IMR-90 (cell line): Measurements from ENCODE around the gene SRGN. TPM values are rescaled to one million over a fixed set of nuclear protein-coding genes. Genes with fewer than 3 reads are reported as not detected.

Experiments
- ATAC-seq: fragments of 200-7000 bp; cut with Tn5 transposase; 2 replicates; pipeline ENCODE4 v1.9.1; 2020; ENCODE audit warnings: low read depth, mild to moderate bottlenecking, moderate library complexity
- BruUV-seq: library from RNA; stranded (reverse); fragments of 400-500 nt; replicated peaks from 2 replicates; lab custom pipeline; 2021; lab: Mats Ljungman, UMichigan
- CTCF ChIA-PET: fragments of 300-600 bp; formaldehyde crosslinking; extraction: SDS; loops from one replicate; lab custom pipeline; 2021; ENCODE audit warnings: antibody characterized with exemption; lab: Yijun Ruan, JAX
- POLR2A ChIA-PET: fragments of 300-600 bp; sonication (Branson Sonifier 250); formaldehyde crosslinking; loops from one replicate; lab custom pipeline; 2022; ENCODE audit warnings: antibody characterized with exemption; ENCODE audit not compliant: unreplicated experiment; lab: Charles Lee
- DNase-seq: peaks from one replicate; pipeline ENCODE4 v3.0.0; 2013
- H2AFZ ChIP-seq: replicated peaks from 2 replicates; pipeline ENCODE3; 2013; ENCODE audit warnings: low read length, mild to moderate bottlenecking; ENCODE audit not compliant: poor library complexity
- H2AK5ac ChIP-seq: 2 replicates; pipeline ENCODE4 v1.6.1; 2013; ENCODE audit warnings: low read depth, low read length, inconsistent platforms
- H2AK9ac ChIP-seq: replicated peaks from 2 replicates; pipeline ENCODE3; 2013; ENCODE audit warnings: mild to moderate bottlenecking, low read depth, low read length, moderate library complexity; ENCODE audit not compliant: poor library complexity
- H2BK120ac ChIP-seq: 2 replicates; pipeline ENCODE4 v1.6.1; 2013; ENCODE audit warnings: low read depth, low read length, inconsistent platforms
- H2BK15ac ChIP-seq: 3 replicates; pipeline ENCODE4 v1.6.1; 2013; ENCODE audit warnings: low read depth, low read length, inconsistent platforms
- H2BK20ac ChIP-seq: 2 replicates; pipeline ENCODE4 v1.6.1; 2013; ENCODE audit warnings: low read depth, mild to moderate bottlenecking, inconsistent platforms, low read length, moderate library complexity
- H2BK5ac ChIP-seq: 2 replicates; pipeline ENCODE4 v1.6.1; 2013; ENCODE audit warnings: mild to moderate bottlenecking, low read depth, low read length, inconsistent platforms; ENCODE audit not compliant: poor library complexity, severe bottlenecking
- H3K14ac ChIP-seq: replicated peaks from 2 replicates; pipeline ENCODE4 v1.6.1; 2013; ENCODE audit warnings: low read depth, low read length, inconsistent platforms
- H3K18ac ChIP-seq: 2 replicates; pipeline ENCODE4 v1.6.1; 2013; ENCODE audit warnings: low read depth, low read length, control low read depth
- H3K23ac ChIP-seq: 2 replicates; pipeline ENCODE4 v1.6.1; 2013; ENCODE audit warnings: low read depth, low read length, inconsistent platforms
- H3K27ac ChIP-seq: 2 replicates; pipeline ENCODE4 v1.5.1; 2013; ENCODE audit warnings: mild to moderate bottlenecking, control low read depth, low read length; ENCODE audit not compliant: insufficient read depth
- H3K27me3 ChIP-seq: 2 replicates; pipeline ENCODE4 v1.6.1; 2013; ENCODE audit warnings: low read length; ENCODE audit not compliant: control insufficient read depth, insufficient read depth
- H3K36me3 ChIP-seq: 2 replicates; pipeline ENCODE4 v1.6.1; 2013; ENCODE audit warnings: low read length, mixed read lengths; ENCODE audit not compliant: control insufficient read depth, insufficient read depth
- H3K4ac ChIP-seq: 2 replicates; pipeline ENCODE4 v1.6.1; 2013; ENCODE audit warnings: low read depth, low read length, inconsistent platforms
- H3K4me1 ChIP-seq: 2 replicates; pipeline ENCODE4 v1.6.1; 2013; ENCODE audit warnings: low read length, mixed read lengths; ENCODE audit not compliant: control insufficient read depth, insufficient read depth
- H3K4me2 ChIP-seq: 2 replicates; pipeline ENCODE4 v1.6.1; 2013; ENCODE audit warnings: low read depth, mild to moderate bottlenecking, control low read depth, low read length, moderate library complexity
- H3K4me3 ChIP-seq: 2 replicates; pipeline ENCODE4 v1.5.1; 2013; ENCODE audit warnings: low read depth, mild to moderate bottlenecking, control low read depth, low read length, moderate library complexity; ENCODE audit not compliant: insufficient read depth
- H3K56ac ChIP-seq: 2 replicates; pipeline ENCODE4 v1.6.1; 2013; ENCODE audit warnings: low read length, inconsistent platforms; ENCODE audit not compliant: insufficient read depth; ENCODE audit errors: extremely low read depth
- H3K79me1 ChIP-seq, 2 experiments: 2 replicates each; pipeline ENCODE4 v1.6.1; 2013; ENCODE audit warnings: low read length in 2 of 2, inconsistent platforms in 1 of 2, low read depth in 1 of 2
- H3K9ac ChIP-seq: 2 replicates; pipeline ENCODE4 v1.6.1; 2013; ENCODE audit warnings: low read depth, low read length, control low read depth
- H3K9me1 ChIP-seq: 2 replicates; pipeline ENCODE4 v1.6.1; 2013; ENCODE audit warnings: low read length, inconsistent platforms; ENCODE audit not compliant: insufficient read depth
- H3K9me3 ChIP-seq: 2 replicates; pipeline ENCODE4 v1.6.1; 2013; ENCODE audit warnings: low read length; ENCODE audit not compliant: control insufficient read depth, insufficient read depth
- H4K20me1 ChIP-seq: 2 replicates; pipeline ENCODE4 v1.6.1; 2013; ENCODE audit warnings: low read length, inconsistent platforms; ENCODE audit not compliant: insufficient read depth
- H4K5ac ChIP-seq: 2 replicates; pipeline ENCODE4 v1.6.1; 2013; ENCODE audit warnings: mild to moderate bottlenecking, low read depth, low read length, control low read depth
- H4K8ac ChIP-seq, 2 experiments: 2 replicates each; pipeline ENCODE4 v1.6.1; 2013; ENCODE audit warnings: low read depth in 2 of 2, low read length in 2 of 2, control low read depth in 1 of 2, inconsistent platforms in 1 of 2
- H4K91ac ChIP-seq: 2 replicates; pipeline ENCODE4 v1.6.1; 2013; ENCODE audit warnings: low read depth, low read length, inconsistent platforms; ENCODE audit not compliant: insufficient read depth
- CTCF ChIP-seq: conservative IDR thresholded peaks from 2 replicates; pipeline ENCODE4 v1.5.1; 2012; ENCODE audit warnings: mild to moderate bottlenecking, low read depth, low read length, improper control_type of control experiment
- FOS ChIP-seq: fragments of 150-350 bp; IDR thresholded peaks from 2 replicates; pipeline ENCODE4 v1.6.1; 2016; ENCODE audit warnings: low read depth, low read length
- MAFK ChIP-seq: IDR thresholded peaks from 2 replicates; pipeline ENCODE4 v1.6.1; 2012; ENCODE audit warnings: low read depth, low read length, improper control_type of control experiment
- MXI1 ChIP-seq: IDR thresholded peaks from 2 replicates; pipeline ENCODE4 v1.6.1; 2012; ENCODE audit warnings: low read depth, mild to moderate bottlenecking, low read length, moderate library complexity, borderline replicate concordance
- RAD21 ChIP-seq: IDR thresholded peaks from 2 replicates; pipeline ENCODE4 v1.6.1; 2012; ENCODE audit warnings: low read length, improper control_type of control experiment
- WGBS, 2 experiments: methylation state at CpG; one replicate each; pipeline versions ENCODE4 v1.1.5 to v1.1.7; 2013; ENCODE audit warnings: missing lambda C conversion rate in 2 of 2; ENCODE audit not compliant: insufficient read length in 1 of 2; ENCODE audit errors: extremely low coverage in 2 of 2; 5-methylcytosine and 5-hydroxymethylcytosine counted together
- dilution Hi-C: fragments of 300-500 bp; cut with HindIII; formaldehyde crosslinking; loops from one replicate; pipeline ENCODE4 v1.14.3; 2018; ENCODE audit warnings: low sequenced_read_pairs; ENCODE audit not compliant: unreplicated experiment
- in situ Hi-C: fragments of 300-500 bp; cut with MboI; formaldehyde crosslinking; loops from 3 replicates; pipeline ENCODE4 v1.14.3; 2019; ENCODE audit warnings: low sequenced_read_pairs, inconsistent platforms, mixed read lengths
- intact Hi-C: fragments of 100-400 bp; cut with micrococcal nuclease; formaldehyde crosslinking; loops from 2 replicates; pipeline ENCODE4 v1.10.0; 2022
- polyA plus RNA-seq, 3 experiments: library from polyadenylated mRNA; depleted of rRNA; stranded (reverse); fragments of >200 nt; gene quantifications; 2 replicates each; pipeline ENCODE4 v1.2.3, GENCODE V29; 2012; ENCODE audit warnings: low replicate concordance in 1 of 3
- total RNA-seq: library from RNA; depleted of rRNA; stranded (reverse); fragments of >200 nt; gene quantifications from 2 replicates; pipeline ENCODE4 v1.2.3, GENCODE V29; 2012

The SRGN gene
- total and polyA plus RNA-seq, 2 of the 4 experiments (the other 2 are of a cell fraction): 33.3 to 41.4 TPM

GRCh38 chr10:69102440-69102839, 14.5 kb downstream of the SRGN start:
- no peak overlapping the region for H2AK9ac ChIP-seq
- H3K18ac ChIP-seq: no peak overlapping the region
- no peak overlapping the region for H2BK5ac ChIP-seq
- WGBS, 2 experiments: no CpG with 5 or more reads among the region's 3 CpGs
- H3K79me1 ChIP-seq: no peaks in the 10 kb centered on the region
- no peak overlapping the region for H3K4ac ChIP-seq
- no peak overlapping the region for H4K5ac ChIP-seq
- H3K36me3 ChIP-seq: no peaks in the 10 kb centered on the region
- H4K91ac ChIP-seq: no peak overlapping the region
- BruUV-seq: no TSS peak
- no peak overlapping the region for H3K27ac ChIP-seq
- no peak overlapping the region for H3K4me3 ChIP-seq
- ATAC-seq (no peak), DNase-seq (no peak)
- no peak overlapping the region for H2BK15ac ChIP-seq
- no peak overlapping the region for H2AFZ ChIP-seq
- peaks cover 5% of the 10 kb centered on the region for H3K9me3 ChIP-seq
- ChIA-PET POLR2A (no interaction called here), CTCF (no interaction called here)
- TF ChIP-seq MAFK: no peak
- no peak for TF ChIP-seq MXI1
- TF ChIP-seq CTCF: no peak
- no peak for TF ChIP-seq FOS
- no peak for TF ChIP-seq RAD21
- no peaks in the 10 kb centered on the region; the same call in none of the 2 replicates for H3K27me3 ChIP-seq
- in situ Hi-C loops (no loop called here), dilution Hi-C loops (loop anchor here (25.0 kb wide), 1 partner anchor 90 kb away; no protein-coding TSS in a partner anchor), intact Hi-C loops (no loop called here)
- H2BK20ac ChIP-seq: no peak overlapping the region
- no peak overlapping the region for H3K4me2 ChIP-seq
- H3K14ac ChIP-seq: peak overlapping the region; percentile 51; the same call in 1 of the 2 replicates
- H4K8ac ChIP-seq: no peak overlapping the region
- no peak overlapping the region for H3K9ac ChIP-seq
- no peak overlapping the region for H2AK5ac ChIP-seq
- H3K23ac ChIP-seq: no peak overlapping the region
- H2BK120ac ChIP-seq: no peak overlapping the region
- no peaks in the 10 kb centered on the region for H4K20me1 ChIP-seq
- H3K56ac ChIP-seq: no peak overlapping the region
- no peaks in the 10 kb centered on the region for H3K9me1 ChIP-seq
- no peaks in the 10 kb centered on the region for H3K4me1 ChIP-seq
